ENCODE measurements around the gene NOL9. TPM values are rescaled to one million over a fixed set of nuclear protein-coding genes. Genes with fewer than 3 reads are reported as not detected.

NOL9 gene
- total and polyA plus RNA-seq, 9 of the 15 experiments (the other 6 are each of a cell fraction or from before 2014, with no cell fraction given), result 5.6 to 76.5 (median 47.3) TPM

- TF ChIP-seq ZNF395 (CRISPR knock-in tag; IDR thresholded peaks at IDR 0.05), result no peak
- no peak for TF ChIP-seq FOXJ3 (CRISPR knock-in tag; IDR thresholded peaks at IDR 0.05)
- TF ChIP-seq HMBOX1 (IDR thresholded peaks at IDR 0.05), result peak; percentile 84
- no peak for TF ChIP-seq RNF219 (CRISPR knock-in tag; IDR thresholded peaks at IDR 0.05)
- TF ChIP-seq ELF1 (tag; IDR thresholded peaks at IDR 0.05), result peak; percentile 39; the same call in 1 of the 2 replicates
- TF ChIP-seq, protein P1, sequence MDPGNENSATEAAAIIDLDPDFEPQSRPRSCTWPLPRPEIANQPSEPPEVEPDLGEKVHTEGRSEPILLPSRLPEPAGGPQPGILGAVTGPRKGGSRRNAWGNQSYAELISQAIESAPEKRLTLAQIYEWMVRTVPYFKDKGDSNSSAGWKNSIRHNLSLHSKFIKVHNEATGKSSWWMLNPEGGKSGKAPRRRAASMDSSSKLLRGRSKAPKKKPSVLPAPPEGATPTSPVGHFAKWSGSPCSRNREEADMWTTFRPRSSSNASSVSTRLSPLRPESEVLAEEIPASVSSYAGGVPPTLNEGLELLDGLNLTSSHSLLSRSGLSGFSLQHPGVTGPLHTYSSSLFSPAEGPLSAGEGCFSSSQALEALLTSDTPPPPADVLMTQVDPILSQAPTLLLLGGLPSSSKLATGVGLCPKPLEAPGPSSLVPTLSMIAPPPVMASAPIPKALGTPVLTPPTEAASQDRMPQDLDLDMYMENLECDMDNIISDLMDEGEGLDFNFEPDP (CRISPR knock-in tag; IDR thresholded peaks at IDR 0.05), result no peak
- TF ChIP-seq RHOXF2B (CRISPR knock-in tag; conservative IDR thresholded peaks at IDR 0.05), result 0 out of 2 replicates have a peak, but pooled peaks have one; percentile 18
- TF ChIP-seq ETV1 (tag; conservative IDR thresholded peaks at IDR 0.05; ENCODE audit: low read depth), result peak; percentile 58
- TF ChIP-seq, protein P2, sequence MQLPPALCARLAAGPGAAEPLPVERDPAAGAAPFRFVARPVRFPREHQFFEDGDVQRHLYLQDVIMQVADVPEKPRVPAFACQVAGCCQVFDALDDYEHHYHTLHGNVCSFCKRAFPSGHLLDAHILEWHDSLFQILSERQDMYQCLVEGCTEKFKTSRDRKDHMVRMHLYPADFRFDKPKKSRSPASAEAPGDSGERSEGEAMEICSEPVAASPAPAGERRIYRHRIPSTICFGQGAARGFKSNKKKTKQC (CRISPR knock-in tag; IDR thresholded peaks at IDR 0.05), result peak; percentile 86
- peak in 1 of 2 experiments; percentile 21; a peak in 1 of 4 replicates for TF ChIP-seq SIX5 (IDR thresholded peaks at IDR 0.05; ENCODE audit: borderline replicate concordance in 1 of 2, insufficient read depth in 1 of 2, low read depth in 1 of 2, low read length in 2 of 2)
- TF ChIP-seq, protein P3, sequence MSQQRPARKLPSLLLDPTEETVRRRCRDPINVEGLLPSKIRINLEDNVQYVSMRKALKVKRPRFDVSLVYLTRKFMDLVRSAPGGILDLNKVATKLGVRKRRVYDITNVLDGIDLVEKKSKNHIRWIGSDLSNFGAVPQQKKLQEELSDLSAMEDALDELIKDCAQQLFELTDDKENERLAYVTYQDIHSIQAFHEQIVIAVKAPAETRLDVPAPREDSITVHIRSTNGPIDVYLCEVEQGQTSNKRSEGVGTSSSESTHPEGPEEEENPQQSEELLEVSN (IDR thresholded peaks at IDR 0.05; ENCODE audit: borderline replicate concordance in 1 of 2, extremely low read depth in 1 of 2, insufficient read depth in 1 of 2, insufficient read length in 1 of 2, low read depth in 1 of 2, low read length in 1 of 2, poor library complexity in 1 of 2, severe bottlenecking in 1 of 2), result no peak
- TF ChIP-seq ERF (CRISPR knock-in tag; IDR thresholded peaks at IDR 0.05), result peak; percentile 53; the same call in 1 of the 2 replicates
- TF ChIP-seq TOE1 (IDR thresholded peaks at IDR 0.05; ENCODE audit: borderline replicate concordance), result peak; percentile 72
- no peak for TF ChIP-seq TOE1 (CRISPR knock-in tag; IDR thresholded peaks at IDR 0.05; ENCODE audit: borderline replicate concordance, low read depth)
- no peak for TF ChIP-seq TRIM24 (IDR thresholded peaks at IDR 0.05)
These were observed at the start of gene NOL9 (continued) for GRCh38 chr1:6554031-6554906.
